Uterus (tissue), 2 donors: ENCODE measurements around the gene HYPK.

Source experiments
- CTCF ChIP-seq, 4 experiments: fragments of 200-600 bp in 2 of 4; fragments of 450-650 bp in 2 of 4; sonication (generic) in 2 of 4; IDR thresholded peaks; one replicate each; pipeline ENCODE4 v1.5.1; 2016 to 2019; ENCODE audit warnings: antibody characterized with exemption in 4 of 4, mild to moderate bottlenecking in 2 of 4, moderate library complexity in 1 of 4
- POLR2A ChIP-seq, 2 donors: fragments of 450-650 bp; IDR thresholded peaks; one replicate each; pipeline ENCODE4 v1.6.1; 2016; ENCODE audit warnings: antibody characterized with exemption in 2 of 2, mild to moderate bottlenecking in 1 of 2, moderate library complexity in 1 of 2

DNA sequence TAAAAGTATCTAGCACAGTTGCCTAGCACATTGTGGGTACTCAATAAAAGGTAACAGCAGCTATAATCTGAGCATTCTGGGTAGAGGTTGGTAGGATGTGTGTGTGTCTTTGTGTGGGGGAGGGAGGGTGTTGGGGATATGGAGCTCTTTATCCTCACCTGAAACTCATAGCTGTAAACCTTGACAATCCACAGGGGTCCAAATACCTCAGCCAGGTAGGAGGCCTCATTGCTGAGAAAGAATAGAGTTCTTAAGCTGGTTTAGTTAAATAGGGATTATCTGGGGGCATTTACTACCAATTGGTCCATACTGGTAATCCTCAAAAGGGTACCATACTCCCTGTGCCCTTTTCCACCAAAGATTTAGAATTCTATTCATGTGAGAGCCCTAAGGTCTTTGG is 4.4 kb upstream of the HYPK start:
- TF ChIP-seq CTCF (IDR thresholded peaks at IDR 0.05) = no peak
- TF ChIP-seq POLR2A (IDR thresholded peaks at IDR 0.05) = no peak
